Measurements from ENCODE around the gene FOXI1. TPM values are rescaled to one million over a fixed set of nuclear protein-coding genes. Genes with fewer than 3 reads are reported as not detected.
"Not testable (repeated sequence)": the region's sequence is repeated elsewhere in the genome, so short reads cannot be mapped to it uniquely, and the experiment has no call there.

FOXI1 gene
- total and polyA plus RNA-seq, 2 donors from 2014 or later: 5.1 to 48.5 TPM

- TF ChIP-seq, protein P1, sequence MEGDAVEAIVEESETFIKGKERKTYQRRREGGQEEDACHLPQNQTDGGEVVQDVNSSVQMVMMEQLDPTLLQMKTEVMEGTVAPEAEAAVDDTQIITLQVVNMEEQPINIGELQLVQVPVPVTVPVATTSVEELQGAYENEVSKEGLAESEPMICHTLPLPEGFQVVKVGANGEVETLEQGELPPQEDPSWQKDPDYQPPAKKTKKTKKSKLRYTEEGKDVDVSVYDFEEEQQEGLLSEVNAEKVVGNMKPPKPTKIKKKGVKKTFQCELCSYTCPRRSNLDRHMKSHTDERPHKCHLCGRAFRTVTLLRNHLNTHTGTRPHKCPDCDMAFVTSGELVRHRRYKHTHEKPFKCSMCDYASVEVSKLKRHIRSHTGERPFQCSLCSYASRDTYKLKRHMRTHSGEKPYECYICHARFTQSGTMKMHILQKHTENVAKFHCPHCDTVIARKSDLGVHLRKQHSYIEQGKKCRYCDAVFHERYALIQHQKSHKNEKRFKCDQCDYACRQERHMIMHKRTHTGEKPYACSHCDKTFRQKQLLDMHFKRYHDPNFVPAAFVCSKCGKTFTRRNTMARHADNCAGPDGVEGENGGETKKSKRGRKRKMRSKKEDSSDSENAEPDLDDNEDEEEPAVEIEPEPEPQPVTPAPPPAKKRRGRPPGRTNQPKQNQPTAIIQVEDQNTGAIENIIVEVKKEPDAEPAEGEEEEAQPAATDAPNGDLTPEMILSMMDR (IDR thresholded peaks at IDR 0.05; ENCODE audit: borderline replicate concordance, extremely low read depth, insufficient read depth): no peak
- H3K9me3 ChIP-seq (ENCODE audit: control insufficient read depth in 2 of 3, insufficient read depth in 1 of 3, low read length in 3 of 3): no peaks in the 10 kb centered on the region
- intact Hi-C loops (cut with DNase I): no loop called here
- H3K9ac ChIP-seq (ENCODE audit: low read length in 3 of 3): no peak overlapping the region
- no peak overlapping the region for H3K4me3 ChIP-seq (ENCODE audit: low read length in 3 of 3)
- H3K36me3 ChIP-seq (ENCODE audit: control insufficient read depth in 2 of 3, insufficient read depth in 3 of 3, low read length in 3 of 3): no peaks in the 10 kb centered on the region
- no peaks in the 10 kb centered on the region for H3K27me3 ChIP-seq (ENCODE audit: control insufficient read depth, insufficient read depth, low read length)
- FAIRE-seq (no peak), DNase-seq (no peak)
- no peak overlapping the region for H3K27ac ChIP-seq (ENCODE audit: low read depth in 2 of 2, low read length in 2 of 2)
- H3K4me1 ChIP-seq (ENCODE audit: control insufficient read depth in 2 of 3, insufficient read depth in 2 of 3, low read depth in 1 of 3, low read length in 3 of 3): no peaks in the 10 kb centered on the region
Measured at GRCh38 chr5:170087168-170087817, 18.4 kb upstream of the FOXI1 start.

- Histone ChIP-seq H3K4me3 (ENCODE audit: low read length in 3 of 3) (no peak overlapping the region), H3K4me1 (ENCODE audit: control insufficient read depth in 2 of 3, insufficient read depth in 2 of 3, low read depth in 1 of 3, low read length in 3 of 3) (no peaks in the 10 kb centered on the region), H3K9me3 (ENCODE audit: control insufficient read depth in 2 of 3, insufficient read depth in 1 of 3, low read length in 3 of 3) (no peaks in the 10 kb centered on the region), H3K36me3 (ENCODE audit: control insufficient read depth in 2 of 3, insufficient read depth in 3 of 3, low read length in 3 of 3) (no peaks in the 10 kb centered on the region), H3K9ac (ENCODE audit: low read length in 3 of 3) (no peak overlapping the region), H3K27ac (ENCODE audit: low read depth in 2 of 2, low read length in 2 of 2) (no peak overlapping the region), H3K27me3 (ENCODE audit: control insufficient read depth, insufficient read depth, low read length) (no peaks in the 10 kb centered on the region)
- TF ChIP-seq, protein P1 (IDR thresholded peaks at IDR 0.05; ENCODE audit: borderline replicate concordance, extremely low read depth, insufficient read depth): no peak
- intact Hi-C loops (cut with DNase I): no loop called here
- FAIRE-seq: no peak
- no peak for DNase-seq
Measured at GRCh38 chr5:170092455-170093101, 13.1 kb upstream of the FOXI1 start.

- H3K4me3 ChIP-seq (ENCODE audit: low read length in 3 of 3); H3K36me3 ChIP-seq (ENCODE audit: control insufficient read depth in 2 of 3, insufficient read depth in 3 of 3, low read length in 3 of 3); H3K9me3 ChIP-seq (ENCODE audit: control insufficient read depth in 2 of 3, insufficient read depth in 1 of 3, low read length in 3 of 3); DNase-seq; H3K9ac ChIP-seq (ENCODE audit: low read length in 3 of 3); H3K4me1 ChIP-seq (ENCODE audit: control insufficient read depth in 2 of 3, insufficient read depth in 2 of 3, low read depth in 1 of 3, low read length in 3 of 3); intact Hi-C loops (cut with DNase I); H3K27ac ChIP-seq (ENCODE audit: low read depth in 2 of 2, low read length in 2 of 2); FAIRE-seq; H3K27me3 ChIP-seq (ENCODE audit: control insufficient read depth, insufficient read depth, low read length): not testable (repeated sequence)
Measured at GRCh38 chr5:170094329-170094728, 11.4 kb upstream of the FOXI1 start.

- no peaks in the 10 kb centered on the region for H3K9me3 ChIP-seq (ENCODE audit: control insufficient read depth in 2 of 3, insufficient read depth in 1 of 3, low read length in 3 of 3)
- H3K4me3 ChIP-seq (ENCODE audit: low read length in 3 of 3): no peak overlapping the region
- no peak overlapping the region for H3K27ac ChIP-seq (ENCODE audit: low read depth in 2 of 2, low read length in 2 of 2)
- no peak for DNase-seq
- H3K9ac ChIP-seq (ENCODE audit: low read length in 3 of 3): no peak overlapping the region
- TF ChIP-seq, protein P1 (IDR thresholded peaks at IDR 0.05; ENCODE audit: borderline replicate concordance, extremely low read depth, insufficient read depth): no peak
- no peaks in the 10 kb centered on the region for H3K4me1 ChIP-seq (ENCODE audit: control insufficient read depth in 2 of 3, insufficient read depth in 2 of 3, low read depth in 1 of 3, low read length in 3 of 3)
- intact Hi-C loops (cut with DNase I): no loop called here
- no peak for FAIRE-seq
- H3K36me3 ChIP-seq (ENCODE audit: control insufficient read depth in 2 of 3, insufficient read depth in 3 of 3, low read length in 3 of 3): no peaks in the 10 kb centered on the region
- no peaks in the 10 kb centered on the region for H3K27me3 ChIP-seq (ENCODE audit: control insufficient read depth, insufficient read depth, low read length)
Measured at GRCh38 chr5:170095646-170096045, 10.1 kb upstream of the FOXI1 start.
